ENCODE data around the gene FBLN5. TPM values are rescaled to one million over a fixed set of nuclear protein-coding genes. Genes with fewer than 3 reads are reported as not detected.

FBLN5 gene
- total RNA-seq, 1 experiment from 2014 or later = 1.0 TPM

GRCh38 chr14:91904956-91905645 lies 42.4 kb downstream of the FBLN5 start:
- no peak overlapping the region for H3K27ac Mint-ChIP-seq
- no peaks in the 10 kb centered on the region for H3K9me3 Mint-ChIP-seq

More at GRCh38 chr14:91904956-91905645, 42.4 kb downstream of the FBLN5 start:
- no peaks in the 10 kb centered on the region for H3K4me1 Mint-ChIP-seq
- H3K27me3 Mint-ChIP-seq (ENCODE audit: low read depth) = no peaks in the 10 kb centered on the region; the same call in 1 of the 2 replicates
- WGBS (ENCODE audit: extremely low coverage, insufficient read length, low lambda C conversion rate) = no CpG with 5 or more reads among the region's 9 CpGs
- H3T11ph ChIP-seq (ENCODE audit: low read length) = no peak overlapping the region
- H3K79me1 ChIP-seq (ENCODE audit: insufficient read depth, low read depth, low read length, poor library complexity, severe bottlenecking) = no peaks in the 10 kb centered on the region
- H2AK5ac ChIP-seq (ENCODE audit: insufficient read length, low read length) = no peak overlapping the region
- H3K23me2 ChIP-seq (ENCODE audit: insufficient read length, low read depth, low read length, poor library complexity, severe bottlenecking) = no peaks in the 10 kb centered on the region
- H2BK20ac ChIP-seq (ENCODE audit: low read depth, low read length, poor library complexity, severe bottlenecking) = no peak overlapping the region
- H3K4me2 ChIP-seq (ENCODE audit: insufficient read depth, insufficient read length, low read length) = no peak overlapping the region
- no peak overlapping the region for H3K4ac ChIP-seq (ENCODE audit: low read depth, low read length)
- no peaks in the 10 kb centered on the region for H3K4me1 ChIP-seq (ENCODE audit: insufficient read depth, low read length)
- H2AFZ ChIP-seq (ENCODE audit: low read length) = no peak overlapping the region
- H4K20me1 ChIP-seq (ENCODE audit: control insufficient read depth, insufficient read depth, insufficient read length) = no peaks in the 10 kb centered on the region
- no peak overlapping the region for H2BK15ac ChIP-seq (ENCODE audit: low read depth, low read length)
- no peak overlapping the region for H3K27ac ChIP-seq (ENCODE audit: insufficient read length, low read depth, low read length)
- no peak overlapping the region for H3K18ac ChIP-seq (ENCODE audit: insufficient read length, low read depth, low read length)
- H3K9me3 ChIP-seq (ENCODE audit: control insufficient read depth, low read depth, low read length) = no peaks in the 10 kb centered on the region
- no peak overlapping the region for H3K9ac ChIP-seq (ENCODE audit: extremely low read depth, insufficient read length, low read length)
- H4K8ac ChIP-seq (replicated peaks; ENCODE audit: insufficient read length, low read depth, low read length) = no peak overlapping the region
- no peaks in the 10 kb centered on the region for H3K27me3 ChIP-seq (ENCODE audit: insufficient read depth, low read length)
- H3K56ac ChIP-seq (ENCODE audit: insufficient read length, low read depth, low read length) = no peak overlapping the region
- H4K91ac ChIP-seq (ENCODE audit: insufficient read length, low read depth, low read length) = no peak overlapping the region
- H3K4me3 Mint-ChIP-seq = no peak overlapping the region
- DNase-seq = no peak
- H3K23ac ChIP-seq (ENCODE audit: insufficient read length, low read depth, low read length) = no peak overlapping the region
- H2BK120ac ChIP-seq (ENCODE audit: low read depth, low read length, poor library complexity, severe bottlenecking) = no peak overlapping the region
- no peak overlapping the region for H2BK12ac ChIP-seq (ENCODE audit: insufficient read length, low read depth, low read length)
- no peaks in the 10 kb centered on the region for H3K79me2 ChIP-seq (ENCODE audit: insufficient read depth, low read length)
- TF ChIP-seq CTCF (conservative IDR thresholded peaks at IDR 0.05) = no peak
- H2BK5ac ChIP-seq (ENCODE audit: insufficient read length, low read length) = no peak overlapping the region
- no peak overlapping the region for H4K5ac ChIP-seq (ENCODE audit: insufficient read length, low read depth, low read length)
- no peak overlapping the region; the same call in 1 of the 2 replicates for H3K14ac ChIP-seq (ENCODE audit: insufficient read depth, low read length)
- H3K36me3 Mint-ChIP-seq (ENCODE audit: insufficient read depth in 1 of 3, low read depth in 3 of 3) = no peaks in the 10 kb centered on the region; a peak in 1 of 7 replicates

Data from H9 (cell line).